C4-2B (cell line): ENCODE data around the gene SOX11.

Source experiments
- H3K27ac ChIP-seq: fragments of 450-650 bp; 2 replicates; pipeline ENCODE4 v1.5.1; 2017
- CTCF ChIP-seq: fragments of 450-650 bp; conservative IDR thresholded peaks from 2 replicates; pipeline ENCODE4 v1.5.1; 2017; ENCODE audit warnings: mild to moderate bottlenecking
- ZFX ChIP-seq: fragments of 450-650 bp; IDR thresholded peaks from 2 replicates; pipeline ENCODE4 v1.6.1; 2017

The SOX11 gene

GRCh38 chr2:5697562-5697961 lies 5.4 kb downstream of the SOX11 start:
- no peak overlapping the region for H3K27ac ChIP-seq
- TF ChIP-seq ZFX (no peak), CTCF (no peak)

- TF ChIP-seq CTCF = no peak
- no peak for TF ChIP-seq ZFX
- no peak overlapping the region for H3K27ac ChIP-seq
Measured at GRCh38 chr2:5698134-5698533, 6.0 kb downstream of the SOX11 start.

GRCh38 chr2:5699963-5700362 lies 7.8 kb downstream of the SOX11 start:
- no peak overlapping the region for H3K27ac ChIP-seq
- no peak for TF ChIP-seq CTCF

- TF ChIP-seq CTCF (no peak), ZFX (no peak)
- H3K27ac ChIP-seq = no peak overlapping the region
Measured at GRCh38 chr2:5700551-5700950, 8.4 kb downstream of the SOX11 start.

DNA sequence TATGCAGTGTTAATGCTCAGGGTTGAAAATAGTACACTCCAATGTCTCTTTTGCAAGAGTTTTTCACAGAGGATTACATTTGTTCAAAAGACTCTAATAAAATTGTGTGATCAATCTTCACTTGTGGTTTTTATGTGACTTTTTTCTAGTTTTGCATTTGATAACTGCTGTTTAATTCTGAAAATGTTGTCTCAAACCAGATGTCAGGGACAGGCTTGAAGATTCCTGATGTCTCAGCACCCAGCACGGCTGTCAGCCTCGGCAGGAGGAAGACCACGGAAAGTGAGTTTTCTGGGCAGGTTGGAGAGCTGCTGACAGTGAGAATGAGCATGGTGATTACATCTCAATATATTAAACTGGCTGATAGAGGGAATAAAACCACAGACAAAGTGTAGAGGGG lies 9.1 kb downstream of the SOX11 start:
- TF ChIP-seq ZFX (no peak), CTCF (no peak)
- no peak overlapping the region for H3K27ac ChIP-seq

DNA sequence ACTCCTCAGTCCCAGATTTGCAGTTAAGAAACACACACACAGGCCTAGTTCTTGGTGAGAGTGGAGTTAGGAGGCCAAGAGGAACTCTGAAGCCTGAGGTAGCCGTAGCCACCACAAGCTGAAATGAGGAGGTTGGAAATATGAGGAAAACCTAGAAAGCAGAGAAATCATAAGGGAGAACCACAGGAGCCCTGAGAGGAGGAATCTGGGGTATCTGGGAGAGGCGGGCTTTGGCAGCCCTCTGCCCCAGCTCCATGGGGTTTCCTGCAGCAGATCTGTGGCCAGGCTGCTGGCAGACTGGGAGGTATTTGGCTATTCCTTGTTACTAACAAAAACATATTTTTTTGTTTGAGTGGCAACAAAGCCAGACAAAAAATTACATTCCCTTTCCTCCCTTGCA lies 11.0 kb downstream of the SOX11 start:
- TF ChIP-seq CTCF (no peak), ZFX (no peak)
- no peak overlapping the region for H3K27ac ChIP-seq

- no peak for TF ChIP-seq CTCF
- TF ChIP-seq ZFX = no peak
- no peak overlapping the region for H3K27ac ChIP-seq
Measured at GRCh38 chr2:5705490-5705889, 13.3 kb downstream of the SOX11 start.
